HG03095 (cell line): ENCODE results near the gene BANK1.

Experiments used
- ATAC-seq: cut with Tn5 transposase; IDR thresholded peaks from one replicate; pipeline ENCODE4 v1.9.1; 2021; ENCODE audit warnings: moderate library complexity; ENCODE audit not compliant: unreplicated experiment

Gene BANK1

GRCh38 chr4:102007959-102008425, 217.5 kb downstream of the BANK1 start:
- no peak for ATAC-seq

GRCh38 chr4:102008711-102009110, 218.2 kb downstream of the BANK1 start:
- ATAC-seq = no peak

- no peak for ATAC-seq
Observed at GRCh38 chr4:102022343-102022742, 231.8 kb downstream of the BANK1 start.

GRCh38 chr4:102027961-102028360, 237.4 kb downstream of the BANK1 start:
- no peak for ATAC-seq

GRCh38 chr4:102031406-102031805, 240.9 kb downstream of the BANK1 start:
- no peak for ATAC-seq

- ATAC-seq = no peak
Observed at GRCh38 chr4:102036016-102036415, 245.5 kb downstream of the BANK1 start.

- ATAC-seq = no peak
Observed at GRCh38 chr4:102036619-102037376, 246.3 kb downstream of the BANK1 start.

GRCh38 chr4:102037566-102037965, 247.0 kb downstream of the BANK1 start:
- no peak for ATAC-seq

GRCh38 chr4:102042871-102043802, 252.6 kb downstream of the BANK1 start:
- ATAC-seq = no peak

- no peak for ATAC-seq
Observed at GRCh38 chr4:102047616-102048015, 257.1 kb downstream of the BANK1 start.

GRCh38 chr4:102055805-102056204, 265.3 kb downstream of the BANK1 start:
- ATAC-seq = no peak

- no peak for ATAC-seq
Observed at GRCh38 chr4:102057122-102057521, 266.6 kb downstream of the BANK1 start.

- ATAC-seq = no peak
Observed at GRCh38 chr4:102061133-102061532, 270.6 kb downstream of the BANK1 start.

- no peak for ATAC-seq
Observed at GRCh38 chr4:102064747-102065442, 274.4 kb downstream of the BANK1 start.

- ATAC-seq = no peak
Observed at GRCh38 chr4:102076622-102077021, 286.1 kb downstream of the BANK1 start.

GRCh38 chr4:102080184-102080583, 289.7 kb downstream of the BANK1 start:
- ATAC-seq = no peak

GRCh38 chr4:102089850-102090621, 299.5 kb downstream of the BANK1 start:
- ATAC-seq = no peak

GRCh38 chr4:102091656-102092055, 301.1 kb downstream of the BANK1 start:
- ATAC-seq = no peak

GRCh38 chr4:102094481-102094880, 304.0 kb downstream of the BANK1 start:
- no peak for ATAC-seq

GRCh38 chr4:102103368-102103767, 312.8 kb downstream of the BANK1 start:
- ATAC-seq = no peak
